Natural killer cell (primary cell): Measurements from ENCODE around the gene PRKCD. TPM values are rescaled to one million over a fixed set of nuclear protein-coding genes. Genes with fewer than 3 reads are reported as not detected.

Source experiments
- ATAC-seq, 3 donors: fragments of 150-1000 bp in 2 of 3; fragments of 200-7000 bp in 1 of 3; cut with Tn5 transposase; 1 replicate in 1 of 3; 2 replicates in 2 of 3; pipeline ENCODE4 v1.10.0; 2021; ENCODE audit warnings: mild to moderate bottlenecking in 2 of 3, moderate library complexity in 2 of 3
- DNase-seq, 2 donors: peaks; one replicate each; pipeline versions ENCODE4 v3.0.0 to v3.0.0-alpha.2; 2013 to 2021; ENCODE audit warnings: mixed read lengths in 1 of 2
- H3K27ac ChIP-seq: one replicate; pipeline ENCODE4 v1.5.1; 2013; ENCODE audit warnings: mild to moderate bottlenecking, low read length
- H3K27me3 ChIP-seq: one replicate; pipeline ENCODE4 v1.6.1; 2013; ENCODE audit warnings: low read length; ENCODE audit not compliant: control insufficient read depth, insufficient read depth
- H3K36me3 ChIP-seq: one replicate; pipeline ENCODE4 v1.6.1; 2013; ENCODE audit warnings: low read length; ENCODE audit not compliant: control insufficient read depth, insufficient read depth
- H3K4me1 ChIP-seq: one replicate; pipeline ENCODE4 v1.6.1; 2013; ENCODE audit warnings: low read length; ENCODE audit not compliant: control insufficient read depth, insufficient read depth
- H3K4me3 ChIP-seq: one replicate; pipeline ENCODE4 v1.5.1; 2013; ENCODE audit warnings: low read length
- H3K9me3 ChIP-seq: one replicate; pipeline ENCODE4 v1.6.1; 2013; ENCODE audit warnings: low read length; ENCODE audit not compliant: control insufficient read depth, insufficient read depth
- H3K27ac Mint-ChIP-seq, 2 donors: one replicate each; pipeline ENCODE4 v1.8.0; 2022; ENCODE audit warnings: mild to moderate bottlenecking in 2 of 2, mixed read lengths in 2 of 2, moderate library complexity in 1 of 2
- H3K27me3 Mint-ChIP-seq, 2 donors: one replicate each; pipeline ENCODE4 v1.8.0; 2022; ENCODE audit warnings: low read depth in 2 of 2, mixed read lengths in 2 of 2
- H3K36me3 Mint-ChIP-seq: one replicate; pipeline ENCODE4 v1.8.0; 2022; ENCODE audit warnings: mixed read lengths
- H3K4me1 Mint-ChIP-seq, 2 donors: one replicate each; pipeline ENCODE4 v1.8.0; 2022; ENCODE audit warnings: mixed read lengths in 2 of 2
- H3K4me3 Mint-ChIP-seq: one replicate; pipeline ENCODE4 v1.8.0; 2022; ENCODE audit warnings: mild to moderate bottlenecking, moderate library complexity, mixed read lengths
- H3K9me3 Mint-ChIP-seq, 2 donors: one replicate each; pipeline ENCODE4 v1.8.0; 2022; ENCODE audit warnings: mixed read lengths in 2 of 2
- WGBS: methylation state at CpG from one replicate; pipeline ENCODE4 v1.1.7; 2013; ENCODE audit warnings: missing lambda C conversion rate; ENCODE audit not compliant: insufficient coverage; 5-methylcytosine and 5-hydroxymethylcytosine counted together
- intact Hi-C: fragments of 100-400 bp; cut with micrococcal nuclease; formaldehyde crosslinking; loops from one replicate; pipeline ENCODE4 v1.14.2; 2022
- total RNA-seq, 4 donors: library from RNA; stranded (reverse); fragments of 120-200 nt in 1 of 4; gene quantifications; one replicate each; pipeline versions ENCODE4 v1.2.3 to v1.2.4, GENCODE V29; 2013 to 2022
- TF ChIP-seq, protein P1 (sequence below): fragments of 200-600 bp; IDR thresholded peaks from one replicate; pipeline ENCODE4 v1.8.0; 2022; ENCODE audit warnings: antibody characterized with exemption

The PRKCD gene
- total RNA-seq, 3 donors from 2014 or later (not counting 1 experiment from before 2014, with no cell fraction given) = 31.7 to 60.0 (median 36.3) TPM

DNA sequence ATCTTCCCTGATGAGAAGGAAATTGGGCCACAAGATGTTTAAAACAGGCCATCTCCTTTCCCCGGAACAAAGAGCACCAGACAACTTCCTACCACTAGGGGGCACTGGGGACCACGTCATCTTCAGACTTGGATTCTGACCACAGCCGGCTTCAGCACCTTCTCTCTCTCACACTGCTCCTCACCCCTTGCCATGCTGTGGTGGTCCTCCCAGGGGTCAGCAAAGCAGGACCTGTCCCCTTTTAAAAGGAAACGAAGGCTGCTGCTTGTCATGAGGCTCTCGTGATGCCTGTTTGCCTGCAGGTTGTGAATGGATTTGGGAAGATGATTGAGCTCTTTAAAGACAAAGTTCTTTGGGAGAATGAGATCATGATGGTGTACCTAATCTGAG is 47.0 kb upstream of the PRKCD start:
- TF ChIP-seq, protein P1, sequence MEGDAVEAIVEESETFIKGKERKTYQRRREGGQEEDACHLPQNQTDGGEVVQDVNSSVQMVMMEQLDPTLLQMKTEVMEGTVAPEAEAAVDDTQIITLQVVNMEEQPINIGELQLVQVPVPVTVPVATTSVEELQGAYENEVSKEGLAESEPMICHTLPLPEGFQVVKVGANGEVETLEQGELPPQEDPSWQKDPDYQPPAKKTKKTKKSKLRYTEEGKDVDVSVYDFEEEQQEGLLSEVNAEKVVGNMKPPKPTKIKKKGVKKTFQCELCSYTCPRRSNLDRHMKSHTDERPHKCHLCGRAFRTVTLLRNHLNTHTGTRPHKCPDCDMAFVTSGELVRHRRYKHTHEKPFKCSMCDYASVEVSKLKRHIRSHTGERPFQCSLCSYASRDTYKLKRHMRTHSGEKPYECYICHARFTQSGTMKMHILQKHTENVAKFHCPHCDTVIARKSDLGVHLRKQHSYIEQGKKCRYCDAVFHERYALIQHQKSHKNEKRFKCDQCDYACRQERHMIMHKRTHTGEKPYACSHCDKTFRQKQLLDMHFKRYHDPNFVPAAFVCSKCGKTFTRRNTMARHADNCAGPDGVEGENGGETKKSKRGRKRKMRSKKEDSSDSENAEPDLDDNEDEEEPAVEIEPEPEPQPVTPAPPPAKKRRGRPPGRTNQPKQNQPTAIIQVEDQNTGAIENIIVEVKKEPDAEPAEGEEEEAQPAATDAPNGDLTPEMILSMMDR = peak; percentile 81
- Mint-ChIP-seq H3K9me3 (no peaks in the 10 kb centered on the region), H3K4me1 (no peaks in the 10 kb centered on the region), H3K27me3 (no peaks in the 10 kb centered on the region), H3K4me3 (no peak overlapping the region), H3K27ac (no peak overlapping the region), H3K36me3 (peaks cover 11% of the 10 kb centered on the region)
- Histone ChIP-seq H3K27ac (no peak overlapping the region), H3K4me3 (no peak overlapping the region), H3K27me3 (no peaks in the 10 kb centered on the region), H3K4me1 (peaks cover 10% of the 10 kb centered on the region), H3K9me3 (no peaks in the 10 kb centered on the region), H3K36me3 (peaks cover 33% of the 10 kb centered on the region)
- ATAC-seq = peak; percentile 88 to 99 (median 95)
- 24% methylated on average over 5 of the region's 5 CpGs for WGBS
- DNase-seq = peak; percentile 69 to 92
- intact Hi-C loops = loop anchor here (1.0 to 5.0 kb wide), 2 partner anchors 82 to 593 kb away; no protein-coding TSS in a partner anchor

DNA sequence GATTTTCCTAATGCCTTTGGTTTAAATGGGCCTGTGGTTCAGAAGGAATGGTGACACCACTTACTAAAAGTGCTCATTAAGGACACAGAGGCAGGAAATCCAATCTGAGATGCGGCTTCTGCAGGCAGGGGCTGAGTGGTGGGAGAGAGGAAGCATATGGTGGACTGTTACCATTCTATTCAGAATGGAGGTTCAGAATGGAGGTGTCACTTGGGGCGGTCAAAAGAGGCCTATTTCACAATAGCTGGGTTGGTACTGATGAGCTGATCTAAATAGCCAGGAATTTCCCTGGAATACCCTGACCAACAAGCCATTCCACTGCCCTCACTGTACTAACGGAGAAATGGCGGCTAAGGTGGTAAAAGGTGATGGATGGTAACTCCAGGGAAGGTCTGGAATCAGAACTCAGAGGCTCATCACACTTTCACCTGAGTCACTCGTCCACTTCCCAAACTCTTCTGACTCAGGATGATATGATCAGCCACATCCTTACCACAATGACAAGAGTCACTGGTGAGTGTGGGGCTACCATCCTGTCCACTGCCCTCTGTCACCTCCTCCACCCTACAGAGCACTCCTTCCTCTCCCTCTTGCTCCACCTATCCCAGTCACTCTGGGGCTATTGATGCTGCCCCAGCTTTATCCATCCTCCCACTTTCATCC is 46.5 kb upstream of the PRKCD start:
- peak in 2 of 3 donors; percentile 40 to 88 for ATAC-seq
- Mint-ChIP-seq H3K27me3 (no peaks in the 10 kb centered on the region), H3K27ac (no peak overlapping the region), H3K4me3 (no peak overlapping the region), H3K4me1 (no peaks in the 10 kb centered on the region), H3K9me3 (no peaks in the 10 kb centered on the region), H3K36me3 (peaks cover 11% of the 10 kb centered on the region)
- TF ChIP-seq, protein P1 = no peak
- Histone ChIP-seq H3K9me3 (no peaks in the 10 kb centered on the region), H3K27me3 (no peaks in the 10 kb centered on the region), H3K4me1 (peaks cover 10% of the 10 kb centered on the region), H3K36me3 (peaks cover 35% of the 10 kb centered on the region), H3K27ac (no peak overlapping the region), H3K4me3 (no peak overlapping the region)
- intact Hi-C loops = loop anchor here (1.0 to 5.0 kb wide), 2 partner anchors 82 to 593 kb away; no protein-coding TSS in a partner anchor
- no peak for DNase-seq
- 62% methylated on average over 3 of the region's 5 CpGs for WGBS

DNA sequence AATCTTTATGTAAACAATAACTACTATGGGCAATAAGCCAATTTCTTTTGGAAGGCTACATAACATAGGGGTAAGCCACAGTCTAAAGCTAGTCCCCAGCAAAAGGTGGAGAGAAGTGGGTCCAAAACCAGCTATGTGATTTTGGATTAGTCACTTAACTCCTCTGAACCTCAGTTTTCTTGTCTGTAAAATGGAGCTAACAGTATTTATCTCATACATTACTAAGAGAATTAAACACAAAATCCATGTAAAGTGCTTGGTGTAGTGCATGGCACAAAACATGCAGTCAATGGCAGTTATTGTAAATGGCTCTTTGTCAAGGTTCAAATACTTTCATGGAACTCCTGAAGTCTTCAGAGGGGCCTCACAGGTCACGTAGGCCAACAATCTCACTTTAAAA is 44.1 kb upstream of the PRKCD start:
- TF ChIP-seq, protein P1 = no peak
- intact Hi-C loops = no loop called here
- no peaks in the 10 kb centered on the region for H3K27me3 Mint-ChIP-seq

DNA sequence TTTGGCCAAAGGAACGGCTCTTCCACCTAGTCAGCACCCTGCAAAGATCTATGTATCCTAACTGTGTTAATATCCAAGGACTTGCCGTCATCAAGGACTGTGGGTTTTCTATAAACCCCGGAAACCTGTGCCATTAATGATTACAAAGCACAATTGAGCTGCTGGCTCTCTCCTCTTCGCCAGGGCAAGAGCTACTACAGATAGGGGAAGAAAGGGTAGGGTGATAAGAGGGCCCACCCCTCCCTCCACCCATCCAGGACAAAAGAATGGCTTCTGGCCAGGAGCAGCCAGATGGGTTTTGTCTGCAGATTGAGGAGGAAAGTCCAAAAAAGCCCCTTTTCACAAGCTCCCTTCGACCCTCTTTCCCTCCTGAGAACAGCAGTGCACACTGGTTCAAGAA is 40.7 kb upstream of the PRKCD start:
- H3K27ac Mint-ChIP-seq = no peak overlapping the region
- H3K27ac ChIP-seq = no peak overlapping the region
- no peaks in the 10 kb centered on the region for H3K4me1 ChIP-seq
- H3K4me1 Mint-ChIP-seq = no peaks in the 10 kb centered on the region
- no peaks in the 10 kb centered on the region for H3K9me3 ChIP-seq
- H3K27me3 Mint-ChIP-seq = no peaks in the 10 kb centered on the region
- TF ChIP-seq, protein P1 = no peak
- WGBS = 95% methylated on average over 5 of the region's 5 CpGs
- no peak overlapping the region for H3K4me3 Mint-ChIP-seq
- H3K4me3 ChIP-seq = no peak overlapping the region
- H3K27me3 ChIP-seq = no peaks in the 10 kb centered on the region
- H3K36me3 ChIP-seq = peaks cover 75% of the 10 kb centered on the region
- no peaks in the 10 kb centered on the region for H3K9me3 Mint-ChIP-seq
- ATAC-seq (no peak), DNase-seq (no peak)
- intact Hi-C loops = no loop called here
- peaks cover 38% of the 10 kb centered on the region for H3K36me3 Mint-ChIP-seq

More for the DNA sequence above, 44.1 kb upstream of the PRKCD start:
- H3K36me3 Mint-ChIP-seq = peaks cover 18% of the 10 kb centered on the region
- Histone ChIP-seq H3K36me3 (peaks cover 46% of the 10 kb centered on the region), H3K4me3 (no peak overlapping the region), H3K27ac (no peak overlapping the region), H3K27me3 (no peaks in the 10 kb centered on the region), H3K9me3 (no peaks in the 10 kb centered on the region), H3K4me1 (peaks cover 10% of the 10 kb centered on the region)
- H3K27ac Mint-ChIP-seq = no peak overlapping the region
- DNase-seq = no peak
- 100% methylated on average over 1 of the region's 1 CpG for WGBS
- H3K9me3 Mint-ChIP-seq = no peaks in the 10 kb centered on the region
- no peak for ATAC-seq
- no peaks in the 10 kb centered on the region for H3K4me1 Mint-ChIP-seq
- H3K4me3 Mint-ChIP-seq = no peak overlapping the region
